Left lobe of liver (tissue), 2 donors: Measurements from ENCODE around the gene FNDC3B. TPM values are rescaled to one million over a fixed set of nuclear protein-coding genes. Genes with fewer than 3 reads are reported as not detected.

Experiments used
- ATAC-seq: fragments of 200-7000 bp; cut with Tn5 transposase; one replicate; pipeline ENCODE4 v1.9.1; 2020; ENCODE audit warnings: mild to moderate bottlenecking, moderate library complexity
- DNase-seq: peaks from one replicate; pipeline ENCODE4 v3.0.0-alpha.2; 2020; ENCODE audit warnings: low spot score
- total RNA-seq: library from RNA; stranded (reverse); gene quantifications from one replicate; pipeline ENCODE4 v1.2.1, GENCODE V29; 2021
- donor health status: DM: no; HTN: no; CAD: no; lungs with moderate emphysema.
- donor health status: DM: no; HTN: yes; CAD: no.

FNDC3B gene
- total RNA-seq, 1 donor from 2014 or later, result 44.6 TPM

- DNase-seq (no peak), ATAC-seq (no peak)
Measured at GRCh38 chr3:172111163-172111562, 71.8 kb downstream of the FNDC3B start.

GRCh38 chr3:172112078-172112733, 72.8 kb downstream of the FNDC3B start:
- DNase-seq, result no peak
- no peak for ATAC-seq

GRCh38 chr3:172112734-172113120, 73.3 kb downstream of the FNDC3B start:
- DNase-seq (no peak), ATAC-seq (no peak)

- no peak for ATAC-seq
Measured at GRCh38 chr3:172113710-172114109, 74.3 kb downstream of the FNDC3B start.

GRCh38 chr3:172115059-172115458, 75.7 kb downstream of the FNDC3B start:
- DNase-seq (no peak), ATAC-seq (no peak)

More at GRCh38 chr3:172113710-172114109, 74.3 kb downstream of the FNDC3B start:
- no peak for DNase-seq

- ATAC-seq (no peak), DNase-seq (no peak)
Measured at GRCh38 chr3:172115787-172116186, 76.4 kb downstream of the FNDC3B start.

- DNase-seq (no peak), ATAC-seq (no peak)
Measured at GRCh38 chr3:172118019-172118418, 78.6 kb downstream of the FNDC3B start.

GRCh38 chr3:172119266-172119969, 80.0 kb downstream of the FNDC3B start:
- peak; percentile 83 for ATAC-seq
- no peak for DNase-seq

GRCh38 chr3:172120912-172121311, 81.5 kb downstream of the FNDC3B start:
- DNase-seq (no peak), ATAC-seq (no peak)

- DNase-seq, result no peak
Measured at GRCh38 chr3:172121981-172122380, 82.6 kb downstream of the FNDC3B start.

GRCh38 chr3:172124271-172124670, 84.9 kb downstream of the FNDC3B start:
- no peak for ATAC-seq
- DNase-seq, result no peak

More at GRCh38 chr3:172121981-172122380, 82.6 kb downstream of the FNDC3B start:
- no peak for ATAC-seq

- ATAC-seq, result no peak
Measured at GRCh38 chr3:172125053-172125452, 85.7 kb downstream of the FNDC3B start.

GRCh38 chr3:172125963-172126457, 86.6 kb downstream of the FNDC3B start:
- DNase-seq (no peak), ATAC-seq (peak; percentile 6)

More at GRCh38 chr3:172125053-172125452, 85.7 kb downstream of the FNDC3B start:
- DNase-seq, result no peak

- DNase-seq, result no peak
- ATAC-seq, result no peak
Measured at GRCh38 chr3:172126741-172127140, 87.4 kb downstream of the FNDC3B start.

GRCh38 chr3:172127141-172127540, 87.8 kb downstream of the FNDC3B start:
- ATAC-seq (no peak), DNase-seq (no peak)

GRCh38 chr3:172127929-172128580, 88.7 kb downstream of the FNDC3B start:
- ATAC-seq (no peak), DNase-seq (no peak)

GRCh38 chr3:172128858-172129257, 89.5 kb downstream of the FNDC3B start:
- DNase-seq (no peak), ATAC-seq (no peak)

GRCh38 chr3:172129498-172129849, 90.1 kb downstream of the FNDC3B start:
- DNase-seq (no peak), ATAC-seq (peak; percentile 4)

- ATAC-seq (peak; percentile 84), DNase-seq (peak; percentile 88)
Measured at GRCh38 chr3:172129850-172130716, 90.7 kb downstream of the FNDC3B start.

- DNase-seq (no peak), ATAC-seq (no peak)
Measured at GRCh38 chr3:172130717-172131050, 91.3 kb downstream of the FNDC3B start.

GRCh38 chr3:172131746-172132145, 92.4 kb downstream of the FNDC3B start:
- no peak for DNase-seq
- ATAC-seq, result no peak
